Activated CD8-positive, alpha-beta memory T cell treated with anti-CD3 and anti-CD28 coated beads, Interleukin-2, amount 50 U/mL, for 48 hours (primary cell): ENCODE results near the gene ZNF773.
"Not testable (repeated sequence)": the region's sequence is repeated elsewhere in the genome, so short reads cannot be mapped to it uniquely, and the experiment has no call there.

Experiments used
- DNase-seq: peaks from one replicate; pipeline ENCODE4 v3.0.0-alpha.2; 2020

Gene ZNF773

DNA sequence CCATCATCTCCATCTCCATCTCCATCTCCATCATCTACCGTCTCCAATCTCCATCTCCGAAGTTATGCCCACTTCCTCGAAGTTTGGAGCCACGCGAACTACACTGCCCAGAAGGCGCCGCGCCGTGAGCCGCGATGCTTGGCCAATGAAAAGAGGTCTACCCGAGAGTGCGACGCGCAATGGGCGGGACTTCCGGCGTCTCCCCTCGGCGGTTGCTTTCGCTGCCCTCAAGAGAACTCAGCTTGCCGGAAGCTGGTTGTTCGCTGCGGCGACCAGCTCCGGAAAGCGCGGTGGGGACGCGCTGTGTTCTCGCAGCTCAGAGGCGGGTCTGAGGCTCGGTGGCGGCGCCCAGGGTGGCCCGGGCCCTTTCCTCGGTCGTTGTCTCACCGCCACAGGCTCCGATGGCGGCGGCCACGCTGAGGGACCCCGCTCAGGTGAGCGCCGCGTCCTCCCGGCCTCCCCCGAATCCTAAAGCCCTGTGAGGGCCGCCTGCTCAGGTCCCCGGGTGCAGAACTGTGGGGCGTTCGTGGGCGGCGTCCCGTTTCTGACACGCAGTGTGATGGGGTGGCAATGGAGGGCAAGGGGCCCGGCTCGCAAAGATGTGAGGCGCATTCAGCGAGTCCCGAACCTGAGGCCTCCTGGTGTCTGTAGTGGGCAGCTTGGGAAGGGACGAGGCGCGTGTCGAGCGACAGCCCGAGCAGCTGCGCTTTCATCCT is at the start of gene ZNF773:
Gene ZNF773 (plus strand): TSS at position 259 of the 716 bp plus-strand sequence. CDS start 143 bp downstream, at position 402.
- peak; percentile 96 for DNase-seq

DNA sequence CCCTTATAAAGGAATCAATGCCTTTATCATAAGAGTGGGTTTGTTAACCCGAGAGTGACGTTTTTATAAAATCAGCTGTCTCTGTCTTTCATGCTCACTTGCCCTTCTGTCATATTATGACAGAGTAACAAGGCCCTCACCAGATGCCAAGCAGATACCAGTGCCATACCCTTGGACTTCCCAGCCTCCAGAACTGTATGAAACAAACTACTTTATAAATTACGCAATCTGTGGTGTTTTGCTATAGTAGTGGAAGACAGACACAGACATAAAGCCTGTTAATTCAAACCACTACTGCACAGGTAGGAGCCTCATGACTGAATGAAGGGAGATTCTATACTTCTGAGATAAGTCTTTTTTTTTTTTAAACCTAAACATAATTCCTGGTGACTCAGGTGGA is 47.4 kb upstream of the ZNF773 start:
- DNase-seq, result no peak

- DNase-seq, result no peak
Measured at GRCh38 chr19:57465680-57466381, 33.9 kb upstream of the ZNF773 start.

- DNase-seq, result no peak
Measured at GRCh38 chr19:57466489-57466888, 33.2 kb upstream of the ZNF773 start.

DNA sequence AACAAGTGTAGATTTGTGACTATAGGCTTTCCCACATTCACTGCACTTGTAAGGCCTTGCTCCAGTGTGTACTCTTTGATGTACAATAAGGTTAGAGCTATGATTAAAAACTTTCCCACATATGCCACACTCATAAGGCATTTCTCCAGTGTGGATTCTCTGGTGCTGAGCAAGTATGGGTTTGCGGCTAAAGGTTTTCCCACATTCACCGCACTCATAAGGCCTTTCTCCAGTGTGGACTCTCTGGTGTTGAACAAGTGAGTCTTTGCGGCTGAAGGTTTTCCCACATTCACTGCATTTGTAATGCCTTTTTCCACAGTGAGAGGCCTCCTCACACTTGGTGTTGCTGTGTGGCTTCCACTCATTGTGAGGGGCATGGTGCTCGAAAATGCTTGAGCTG is 26.1 kb upstream of the ZNF773 start:
- DNase-seq, result no peak

DNA sequence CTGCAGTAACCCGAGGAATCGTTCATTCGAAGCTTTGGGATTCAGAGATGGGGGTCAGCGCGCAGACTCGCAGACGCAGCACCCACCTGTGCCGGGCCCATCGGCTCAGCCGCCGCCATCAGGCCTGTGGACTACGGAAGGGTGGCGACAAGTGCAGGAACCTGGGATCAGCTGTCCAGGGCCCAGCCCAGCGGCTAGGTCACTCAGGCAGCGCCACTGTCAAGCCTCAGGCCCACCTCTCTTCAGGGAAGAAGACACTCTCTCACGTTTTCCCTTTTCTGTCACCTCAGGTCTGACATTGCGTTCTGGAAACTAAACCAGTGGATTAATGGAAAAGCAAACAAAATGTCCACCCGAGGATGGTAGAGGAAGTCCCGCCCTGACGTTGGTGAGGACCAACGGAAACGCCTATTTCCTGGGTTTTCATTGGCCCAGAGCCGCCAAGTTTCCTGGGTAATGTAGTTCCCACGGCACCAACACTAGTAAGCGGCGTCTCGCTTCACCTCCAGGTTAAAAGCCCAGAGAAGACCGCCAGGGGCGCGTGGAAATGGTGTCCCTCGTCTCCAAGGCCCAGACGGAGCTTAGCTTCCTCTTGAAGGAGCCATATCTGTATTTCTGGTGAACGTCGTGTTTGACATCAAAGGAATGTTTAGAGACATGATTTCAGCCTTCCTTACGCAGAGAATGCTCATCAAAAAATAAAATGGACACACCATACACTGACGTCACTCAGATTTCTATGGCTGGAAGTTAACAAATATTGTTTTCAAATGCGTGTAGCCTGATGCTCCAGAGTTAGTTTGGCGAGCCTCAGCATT is 22.3 kb upstream of the ZNF773 start, which contains the start of gene ZNF772:
Gene ZNF772 (minus strand): TSS at position 376 of the 818 bp plus-strand sequence. CDS start 257 bp downstream, at position 119.
- peak; percentile 85 for DNase-seq

DNA sequence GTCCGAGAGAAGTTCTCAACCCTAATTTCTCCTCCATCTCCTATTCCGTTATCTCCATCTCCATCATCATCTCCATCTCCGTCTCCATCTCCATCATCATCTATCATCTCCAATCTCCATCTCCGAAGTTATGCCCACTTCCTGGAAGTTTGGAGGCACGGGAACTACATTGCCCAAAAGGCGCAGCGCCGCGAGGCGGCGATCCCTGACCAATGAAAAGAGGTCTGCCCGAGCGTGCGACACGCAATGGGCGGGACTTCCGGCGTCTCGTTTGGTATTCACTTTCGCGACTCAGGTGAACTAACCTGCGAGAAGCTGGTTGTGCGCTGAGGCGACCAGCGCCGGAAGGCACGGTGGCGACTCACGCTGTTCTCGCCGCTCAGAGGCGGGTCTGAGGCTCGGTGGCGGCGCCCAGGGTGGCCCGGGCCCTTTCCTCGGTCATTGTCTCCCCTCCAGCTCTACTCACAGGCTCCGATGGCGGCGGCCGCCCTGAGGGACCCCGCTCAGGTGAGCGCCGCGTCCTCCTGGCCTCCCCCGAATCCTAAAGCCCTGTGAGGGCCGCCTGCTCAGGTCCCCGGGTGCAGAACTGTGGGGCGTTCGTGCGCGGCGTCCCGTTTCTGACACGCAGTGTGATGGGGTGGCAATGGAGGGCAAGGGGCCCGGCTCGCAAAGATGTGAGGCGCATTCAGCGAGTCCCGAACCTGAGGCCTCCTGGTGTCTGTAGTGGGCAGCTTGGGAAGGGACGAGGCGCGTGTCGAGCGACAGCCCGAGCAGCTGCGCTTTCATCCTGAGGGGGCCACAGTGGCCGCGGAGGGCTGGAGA is 12.1 kb upstream of the ZNF773 start, which contains the start of gene ZNF419:
Gene ZNF419 (plus strand): TSS at position 274 of the 822 bp plus-strand sequence. CDS start 201 bp downstream, at position 475.
- peak; percentile 94 for DNase-seq

DNA sequence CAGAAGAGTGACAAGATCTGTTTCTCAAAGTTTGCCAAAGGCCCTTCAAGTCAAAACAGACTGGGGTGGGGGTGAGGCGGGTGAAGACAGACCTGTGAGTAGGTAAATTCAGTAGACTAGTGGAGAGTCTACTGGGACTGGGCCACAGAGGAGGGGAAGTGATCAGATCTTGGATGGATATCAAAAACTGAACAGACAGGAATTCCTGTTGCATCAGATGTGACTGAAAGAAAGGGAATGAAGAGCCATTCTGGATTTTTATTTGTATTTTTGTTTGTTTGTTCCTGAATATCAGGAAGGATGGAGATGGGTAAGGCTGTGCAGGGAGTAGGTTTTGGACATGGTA is 11.5 kb upstream of the ZNF773 start:
- not testable (repeated sequence) for DNase-seq

- DNase-seq, result not testable (repeated sequence)
Measured at GRCh38 chr19:57499332-57499679, 432 bp upstream of the ZNF773 start.

DNA sequence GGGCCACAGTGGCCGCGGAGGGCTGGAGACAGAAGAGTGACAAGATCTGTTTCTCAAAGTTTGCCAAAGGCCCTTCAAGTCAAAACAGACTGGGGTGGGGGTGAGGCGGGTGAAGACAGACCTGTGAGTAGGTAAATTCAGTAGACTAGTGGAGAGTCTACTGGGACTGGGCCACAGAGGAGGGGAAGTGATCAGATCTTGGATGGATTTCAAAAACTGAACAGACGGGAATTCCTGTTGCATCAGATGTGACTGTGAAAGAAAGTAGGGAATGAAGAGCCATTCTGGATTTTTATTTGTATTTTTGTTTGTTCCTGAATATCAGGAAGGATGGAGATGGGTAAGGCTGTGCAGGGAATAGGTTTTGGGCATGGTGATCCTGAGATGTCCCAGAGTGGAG is 662 bp downstream of the ZNF773 start:
- DNase-seq, result not testable (repeated sequence)

- DNase-seq, result no peak
Measured at GRCh38 chr19:57506163-57506562, 6.4 kb downstream of the ZNF773 start.

DNA sequence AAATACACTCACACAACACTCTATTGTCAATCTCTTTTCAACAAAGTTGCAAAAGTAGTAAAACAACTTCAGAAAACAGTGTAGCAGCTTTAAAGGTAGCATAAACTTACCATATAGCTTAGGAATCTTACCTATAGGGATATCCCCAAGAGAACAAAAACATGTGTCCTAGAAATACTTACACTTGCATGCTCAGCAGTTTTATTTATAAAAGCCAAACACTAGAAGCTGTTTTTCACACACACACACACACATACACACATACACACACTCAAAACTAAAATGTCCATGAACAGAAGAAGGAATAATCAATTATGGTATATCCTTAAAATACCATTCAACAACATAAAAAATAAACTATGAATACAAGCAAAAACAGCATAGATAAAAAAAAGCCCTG is 11.7 kb downstream of the ZNF773 start:
- no peak for DNase-seq

GRCh38 chr19:57512845-57513244 is 13.1 kb downstream of the ZNF773 start:
- no peak for DNase-seq

DNA sequence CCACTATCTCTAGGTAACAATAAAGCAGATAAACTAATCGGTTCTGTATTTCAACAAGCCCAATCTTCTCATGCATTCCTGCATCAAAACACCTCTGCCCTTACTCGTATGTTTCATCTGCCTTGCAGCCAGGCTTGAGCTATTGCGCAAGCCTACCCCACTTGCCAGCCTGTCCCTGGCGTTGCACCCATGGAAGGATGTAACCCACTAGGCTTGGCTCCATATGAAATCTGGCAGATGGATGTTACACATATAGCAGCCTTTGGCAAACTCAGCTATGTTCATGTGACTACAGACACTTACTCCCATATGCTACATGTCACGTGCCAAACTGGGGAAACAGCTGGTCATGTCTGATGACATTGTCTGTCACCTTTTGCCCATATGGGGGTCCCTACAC is 15.5 kb downstream of the ZNF773 start:
- DNase-seq, result no peak

DNA sequence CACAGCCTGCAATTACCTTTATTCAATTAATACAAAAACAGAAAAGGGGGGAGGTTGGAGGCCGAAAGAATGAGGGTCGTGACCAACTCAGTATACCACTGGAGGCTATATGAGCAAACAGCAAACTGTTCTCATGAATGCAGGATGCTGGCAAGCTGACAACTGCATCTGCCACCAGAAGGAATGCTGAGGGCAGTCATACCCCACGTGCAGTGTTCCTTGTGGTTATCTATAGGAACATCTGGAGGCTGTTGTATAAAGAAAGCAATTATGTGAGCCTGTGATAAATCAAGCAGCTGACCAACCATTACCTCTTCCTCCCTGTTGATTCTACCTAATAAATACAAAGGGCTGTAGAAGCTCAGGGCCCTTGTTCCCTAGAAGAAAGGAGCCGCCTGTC is 18.3 kb downstream of the ZNF773 start:
- not testable (repeated sequence) for DNase-seq

- DNase-seq, result peak; percentile 91
Measured at GRCh38 chr19:57527136-57527881, 27.6 kb downstream of the ZNF773 start, which contains the start of gene ZNF549. TSS of gene ZNF549 (plus strand) at chr19:57527356. CDS start at chr19:57527574, 218 bp downstream.

- DNase-seq, result no peak
Measured at GRCh38 chr19:57537953-57538547, 38.3 kb downstream of the ZNF773 start.

GRCh38 chr19:57546513-57546912 is 46.8 kb downstream of the ZNF773 start:
- DNase-seq, result no peak

- no peak for DNase-seq
Measured at GRCh38 chr19:57552432-57552831, 52.7 kb downstream of the ZNF773 start.

GRCh38 chr19:57557659-57558058 is 57.9 kb downstream of the ZNF773 start:
- no peak for DNase-seq
